KBM-7 (cell line): ENCODE results near the gene ONECUT2.
A peak's percentile ranks its signal among the peaks of the same experiment; 100 is the strongest.

Experiments
- DNase-seq: peaks from one replicate; pipeline ENCODE4 v3.0.0-alpha.2; 2015
- in situ Hi-C: fragments of 300-500 bp; cut with MboI; formaldehyde crosslinking; loops from 2 replicates; pipeline ENCODE4 v1.14.3; 2020; ENCODE audit warnings: low sequenced_read_pairs, low pct_unique_long_range_greater_than_20kb, mixed read lengths

Gene ONECUT2

DNA sequence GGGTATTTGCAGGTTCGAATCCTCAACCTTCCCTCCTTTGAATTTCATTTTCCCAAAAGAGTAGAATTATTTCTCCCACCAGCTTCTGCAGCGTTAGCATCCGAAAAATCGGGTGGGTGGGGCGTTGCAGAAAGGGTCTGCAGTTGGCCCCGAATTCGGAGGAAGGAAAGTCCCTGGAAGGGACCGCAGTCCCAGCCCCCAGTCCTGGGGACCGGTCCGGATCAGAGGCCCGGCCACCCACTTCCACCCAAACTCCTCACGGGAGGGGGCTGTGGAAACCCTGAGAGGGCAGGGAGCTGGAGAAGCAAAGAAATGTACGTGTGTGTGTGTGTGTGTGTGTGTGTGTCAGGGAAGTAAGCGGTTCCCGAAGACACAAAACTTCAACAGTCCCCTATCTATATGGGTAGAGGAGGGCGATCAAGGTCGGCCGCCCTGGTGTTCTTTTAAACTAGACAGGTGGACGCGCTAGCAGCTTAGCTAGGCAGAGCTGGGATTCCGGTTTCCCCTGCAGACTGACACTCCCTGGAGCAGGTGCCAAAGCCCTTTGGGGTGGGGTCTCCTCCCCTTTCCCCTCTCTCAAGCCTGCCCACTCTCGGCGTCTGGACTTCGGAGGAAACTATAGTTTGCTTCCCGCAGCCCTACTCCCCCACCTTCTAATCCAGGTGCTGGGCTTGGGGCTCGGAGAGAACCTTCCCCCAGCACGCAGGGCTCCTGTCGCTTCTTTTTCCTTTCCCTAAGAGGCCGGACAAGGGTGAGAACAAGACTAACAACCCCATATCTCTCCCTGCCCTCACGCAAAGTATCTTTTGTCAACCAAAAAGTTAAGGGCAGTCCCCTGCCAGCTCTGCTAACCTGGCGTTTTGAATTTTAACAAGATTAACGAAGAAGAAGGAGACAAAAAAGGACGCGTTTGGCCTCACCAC is 4.8 kb upstream of the ONECUT2 start:
- DNase-seq: no peak

DNA sequence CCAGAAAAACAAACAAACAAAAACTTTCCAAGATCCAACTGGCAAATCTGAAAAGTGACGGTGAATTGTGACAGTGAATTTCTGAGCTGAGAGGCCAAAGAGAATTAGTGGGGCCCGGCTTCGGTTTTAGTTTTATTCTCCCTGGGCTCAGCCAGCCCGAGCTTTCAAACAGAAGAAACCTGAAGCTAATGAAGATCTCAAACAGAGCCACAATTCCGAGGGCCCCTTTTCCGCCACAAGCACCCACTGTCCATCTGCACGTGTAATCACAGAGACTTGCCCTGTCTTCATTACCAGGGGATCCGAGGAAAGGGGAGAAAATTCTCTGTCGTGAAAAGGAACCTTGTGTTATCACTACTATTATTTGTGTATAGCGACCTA is 4.2 kb upstream of the ONECUT2 start:
- in situ Hi-C loops: loop anchor here (25.0 kb wide), 2 partner anchors 569 to 669 kb away; no protein-coding TSS in a partner anchor
- no peak for DNase-seq

More for the DNA sequence above, 4.8 kb upstream of the ONECUT2 start:
- in situ Hi-C loops: loop anchor here (25.0 kb wide), 2 partner anchors 568 to 668 kb away; no protein-coding TSS in a partner anchor

DNA sequence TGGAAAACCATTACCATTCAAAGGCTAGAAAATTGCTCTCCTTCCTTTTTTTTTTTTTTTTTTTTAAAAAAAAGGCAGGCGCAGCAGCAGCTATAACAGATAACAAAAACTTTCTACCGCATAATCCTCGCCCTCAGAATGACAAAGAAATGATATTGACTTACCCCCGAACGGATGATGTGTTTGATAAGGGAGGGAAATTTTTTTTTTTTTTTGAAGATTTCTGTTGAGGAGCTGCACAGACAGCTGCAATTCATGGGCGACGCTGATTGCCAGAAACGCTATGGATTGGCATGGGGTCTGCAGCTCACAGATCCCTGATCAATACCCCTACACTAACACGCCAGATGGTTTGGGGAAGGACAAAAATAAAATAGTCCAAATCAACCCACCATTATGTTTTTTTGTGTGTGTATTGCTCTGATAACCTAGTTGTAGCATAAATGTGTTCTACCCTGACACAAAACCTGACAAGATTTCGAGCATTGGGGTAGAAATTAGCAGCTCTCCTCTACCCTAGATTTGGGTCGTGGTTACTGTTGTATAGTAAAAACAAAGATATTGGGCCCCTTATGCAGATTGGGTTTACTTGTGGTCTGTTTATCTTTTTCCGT is 3.6 kb upstream of the ONECUT2 start:
- no peak for DNase-seq
- in situ Hi-C loops: loop anchor here (25.0 kb wide), 2 partner anchors 569 to 669 kb away; no protein-coding TSS in a partner anchor

DNA sequence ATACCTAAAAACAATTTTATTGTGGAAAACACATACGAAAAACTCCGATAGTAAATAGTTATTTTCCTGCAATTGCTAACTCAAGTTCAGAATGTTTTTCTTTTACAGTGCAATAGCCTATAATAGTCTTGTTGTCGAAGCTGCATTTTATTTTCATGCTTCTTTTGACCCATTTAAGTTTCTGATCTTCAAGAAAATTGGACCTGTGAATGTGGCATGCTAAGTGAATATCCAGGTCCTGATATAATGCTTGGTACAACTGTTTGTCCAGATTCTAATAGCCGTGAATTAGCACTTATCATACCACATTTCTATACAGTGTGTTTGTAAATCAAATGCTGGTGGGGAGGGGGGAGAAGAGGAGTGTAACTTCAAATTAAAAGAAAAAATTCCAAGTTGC is 3.0 kb upstream of the ONECUT2 start:
- no peak for DNase-seq
- in situ Hi-C loops: loop anchor here (25.0 kb wide), 2 partner anchors 570 to 670 kb away; no protein-coding TSS in a partner anchor

DNA sequence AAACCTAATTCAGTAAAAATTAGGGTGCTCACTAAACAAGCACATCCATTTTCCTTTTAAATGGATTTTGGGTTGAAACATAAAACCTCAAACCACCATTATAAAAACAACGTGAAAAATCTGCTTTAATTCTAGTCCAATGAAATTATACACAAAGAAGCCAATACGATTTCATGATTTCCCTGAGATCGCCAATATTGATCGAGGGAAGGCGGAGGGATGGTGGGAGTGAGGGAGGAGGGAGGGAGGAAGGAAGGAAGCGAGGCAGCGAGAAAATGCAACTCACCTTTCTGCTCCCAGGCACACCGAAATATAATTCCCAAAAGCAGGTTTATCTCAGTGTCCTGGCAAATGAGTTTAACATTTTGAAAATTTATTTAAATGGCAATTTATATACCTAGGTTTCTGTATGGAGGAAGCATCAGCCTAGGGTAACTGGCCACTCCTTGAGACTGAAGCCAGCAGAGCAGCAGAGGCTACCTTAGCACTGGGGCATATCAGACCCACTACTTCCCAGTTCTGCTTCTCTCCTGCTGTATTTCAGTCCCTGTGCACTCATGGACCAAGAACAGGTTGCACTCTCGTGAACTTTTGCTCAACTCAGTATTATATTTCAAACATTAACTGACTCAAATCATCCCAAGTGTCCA is 2.3 kb upstream of the ONECUT2 start:
- in situ Hi-C loops: loop anchor here (25.0 kb wide), 2 partner anchors 571 to 671 kb away; no protein-coding TSS in a partner anchor
- DNase-seq: no peak

DNA sequence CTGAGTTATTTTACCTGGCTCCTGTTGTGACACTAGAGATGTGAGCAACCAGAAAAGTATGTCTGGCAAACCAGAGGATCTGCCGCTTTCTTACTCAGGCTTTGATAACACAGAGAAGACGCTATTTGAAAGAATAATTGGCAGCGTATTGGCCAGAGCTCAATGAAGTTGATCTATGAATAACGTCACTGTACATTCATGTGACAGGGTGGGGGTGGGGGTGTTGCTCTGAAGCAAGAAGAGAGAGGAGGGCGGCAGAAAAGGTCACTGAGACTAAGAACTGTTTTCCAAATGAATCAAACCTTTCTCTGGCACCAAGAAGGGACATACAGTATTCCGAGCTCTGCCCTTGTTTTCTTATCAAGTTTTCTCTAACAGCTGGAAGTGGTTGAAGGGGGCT is 1.7 kb upstream of the ONECUT2 start:
- in situ Hi-C loops: loop anchor here (25.0 kb wide), 2 partner anchors 571 to 671 kb away; no protein-coding TSS in a partner anchor
- DNase-seq: no peak

DNA sequence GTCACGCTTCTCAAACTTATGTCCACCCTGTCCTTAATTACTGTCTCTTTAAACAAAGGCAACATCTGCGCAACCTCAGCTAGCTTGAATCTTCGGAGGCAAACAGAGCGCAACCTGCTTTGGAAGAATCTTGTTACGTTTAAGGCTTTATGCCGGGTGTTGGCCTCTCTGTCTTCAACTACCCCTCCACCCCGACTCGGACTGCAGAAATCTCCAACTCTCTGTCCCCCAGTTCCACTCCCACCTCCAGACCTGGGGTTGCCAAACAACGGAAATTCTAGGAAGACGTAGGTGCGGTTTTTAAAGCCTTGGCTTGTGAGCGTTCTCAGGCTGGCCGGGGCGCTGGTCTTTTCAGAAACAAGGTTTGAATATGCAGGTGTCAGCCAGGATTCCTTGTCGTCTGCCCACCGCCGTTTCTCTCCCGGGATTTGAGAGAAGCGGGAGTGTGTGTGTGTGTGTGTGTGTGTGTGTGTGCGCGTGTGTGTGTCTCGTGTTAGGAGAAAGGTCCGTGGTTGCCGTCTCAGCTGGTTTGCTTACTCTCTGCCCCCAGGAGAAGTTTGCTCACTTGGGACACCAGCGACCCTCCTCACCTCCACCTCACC is 1.1 kb upstream of the ONECUT2 start:
- peak; percentile 24 for DNase-seq
- in situ Hi-C loops: loop anchor here (25.0 kb wide), 2 partner anchors 572 to 672 kb away; no protein-coding TSS in a partner anchor

DNA sequence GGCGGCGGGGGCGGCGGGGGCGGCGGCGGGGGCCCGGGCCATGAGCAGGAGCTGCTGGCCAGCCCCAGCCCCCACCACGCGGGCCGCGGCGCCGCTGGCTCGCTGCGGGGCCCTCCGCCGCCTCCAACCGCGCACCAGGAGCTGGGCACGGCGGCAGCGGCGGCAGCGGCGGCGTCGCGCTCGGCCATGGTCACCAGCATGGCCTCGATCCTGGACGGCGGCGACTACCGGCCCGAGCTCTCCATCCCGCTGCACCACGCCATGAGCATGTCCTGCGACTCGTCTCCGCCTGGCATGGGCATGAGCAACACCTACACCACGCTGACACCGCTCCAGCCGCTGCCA is 644 bp downstream of the ONECUT2 start:
- in situ Hi-C loops: loop anchor here (25.0 kb wide), 2 partner anchors 574 to 674 kb away; no protein-coding TSS in a partner anchor
- DNase-seq: no peak

DNA sequence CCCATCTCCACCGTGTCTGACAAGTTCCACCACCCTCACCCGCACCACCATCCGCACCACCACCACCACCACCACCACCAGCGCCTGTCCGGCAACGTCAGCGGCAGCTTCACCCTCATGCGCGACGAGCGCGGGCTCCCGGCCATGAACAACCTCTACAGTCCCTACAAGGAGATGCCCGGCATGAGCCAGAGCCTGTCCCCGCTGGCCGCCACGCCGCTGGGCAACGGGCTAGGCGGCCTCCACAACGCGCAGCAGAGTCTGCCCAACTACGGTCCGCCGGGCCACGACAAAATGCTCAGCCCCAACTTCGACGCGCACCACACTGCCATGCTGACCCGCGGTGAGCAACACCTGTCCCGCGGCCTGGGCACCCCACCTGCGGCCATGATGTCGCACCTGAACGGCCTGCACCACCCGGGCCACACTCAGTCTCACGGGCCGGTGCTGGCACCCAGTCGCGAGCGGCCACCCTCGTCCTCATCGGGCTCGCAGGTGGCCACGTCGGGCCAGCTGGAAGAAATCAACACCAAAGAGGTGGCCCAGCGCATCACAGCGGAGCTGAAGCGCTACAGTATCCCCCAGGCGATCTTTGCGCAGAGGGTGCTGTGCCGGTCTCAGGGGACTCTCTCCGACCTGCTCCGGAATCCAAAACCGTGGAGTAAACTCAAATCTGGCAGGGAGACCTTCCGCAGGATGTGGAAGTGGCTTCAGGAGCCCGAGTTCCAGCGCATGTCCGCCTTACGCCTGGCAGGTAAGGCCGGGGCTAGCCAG is 1.2 kb downstream of the ONECUT2 start:
- in situ Hi-C loops: loop anchor here (25.0 kb wide), 2 partner anchors 574 to 674 kb away; no protein-coding TSS in a partner anchor
- no peak for DNase-seq

DNA sequence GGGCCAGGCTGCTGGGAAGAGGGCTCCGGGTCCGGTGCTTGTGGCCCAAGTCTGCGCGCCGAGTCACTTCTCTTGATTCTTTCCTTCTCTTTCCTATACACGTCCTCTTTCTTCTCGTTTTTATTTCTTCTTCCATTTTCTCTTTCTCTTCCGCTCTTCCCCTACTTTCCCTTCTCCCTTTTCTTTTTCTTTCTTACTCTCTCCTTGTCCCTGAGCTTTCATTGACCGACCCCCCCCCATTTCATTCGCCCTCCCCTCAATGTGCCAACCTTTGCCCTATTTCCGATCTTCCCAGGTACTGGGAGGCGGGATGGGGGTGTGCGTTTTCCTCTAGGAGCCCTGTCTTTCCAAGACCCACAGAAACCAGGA is 1.8 kb downstream of the ONECUT2 start:
- no peak for DNase-seq
- in situ Hi-C loops: loop anchor here (25.0 kb wide), 2 partner anchors 575 to 675 kb away; no protein-coding TSS in a partner anchor

DNA sequence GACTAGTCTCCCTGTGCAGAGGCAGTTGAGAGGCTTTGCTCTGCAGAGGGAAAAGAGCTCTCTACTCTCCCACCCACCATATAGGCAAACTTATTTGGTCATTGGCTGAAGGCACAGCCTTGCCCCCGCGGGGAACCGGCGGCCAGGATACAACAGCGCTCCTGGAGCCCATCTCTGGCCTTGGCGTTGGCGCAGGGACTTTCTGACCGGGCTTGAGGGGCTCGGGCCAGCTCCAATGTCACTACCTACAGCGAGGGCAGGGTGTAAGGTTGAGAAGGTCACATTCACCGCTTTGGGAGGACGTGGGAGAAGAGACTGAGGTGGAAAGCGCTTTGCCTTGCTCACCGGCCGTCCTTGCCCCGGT is 2.2 kb downstream of the ONECUT2 start:
- no peak for DNase-seq
- in situ Hi-C loops: loop anchor here (25.0 kb wide), 2 partner anchors 575 to 675 kb away; no protein-coding TSS in a partner anchor

DNA sequence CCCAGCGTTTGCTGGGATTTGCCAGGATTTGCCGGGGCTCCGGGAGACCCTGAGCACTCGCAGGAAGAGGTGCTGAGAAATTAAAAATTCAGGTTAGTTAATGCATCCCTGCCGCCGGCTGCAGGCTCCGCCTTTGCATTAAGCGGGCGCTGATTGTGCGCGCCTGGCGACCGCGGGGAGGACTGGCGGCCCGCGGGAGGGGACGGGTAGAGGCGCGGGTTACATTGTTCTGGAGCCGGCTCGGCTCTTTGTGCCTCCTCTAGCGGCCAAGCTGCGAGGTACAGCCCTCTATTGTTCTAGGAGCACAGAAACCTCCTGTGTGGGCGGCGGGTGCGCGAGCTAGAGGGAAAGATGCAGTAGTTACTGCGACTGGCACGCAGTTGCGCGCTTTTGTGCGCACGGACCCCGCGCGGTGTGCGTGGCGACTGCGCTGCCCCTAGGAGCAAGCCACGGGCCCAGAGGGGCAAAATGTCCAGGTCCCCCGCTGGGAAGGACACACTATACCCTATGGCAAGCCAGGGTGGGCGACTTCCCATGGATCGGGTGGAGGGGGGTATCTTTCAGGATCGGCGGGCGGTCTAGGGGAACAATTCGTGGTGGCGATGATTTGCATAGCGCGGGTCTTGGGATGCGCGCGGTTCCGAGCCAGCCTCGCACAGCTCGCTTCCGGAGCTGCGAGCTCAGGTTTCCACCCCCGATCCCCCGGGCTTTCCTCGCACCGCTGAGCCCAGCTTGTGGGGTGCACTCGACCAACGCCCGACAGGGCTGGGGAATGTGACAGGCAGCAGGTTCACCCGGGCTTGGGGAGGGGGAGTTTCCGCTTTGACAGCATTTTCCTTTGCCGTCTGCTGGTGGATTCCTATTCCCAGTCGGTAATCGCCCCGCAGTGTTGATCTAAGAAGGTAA is 2.8 kb downstream of the ONECUT2 start:
- DNase-seq: peak; percentile 91
- in situ Hi-C loops: loop anchor here (25.0 kb wide), 2 partner anchors 576 to 676 kb away; no protein-coding TSS in a partner anchor

DNA sequence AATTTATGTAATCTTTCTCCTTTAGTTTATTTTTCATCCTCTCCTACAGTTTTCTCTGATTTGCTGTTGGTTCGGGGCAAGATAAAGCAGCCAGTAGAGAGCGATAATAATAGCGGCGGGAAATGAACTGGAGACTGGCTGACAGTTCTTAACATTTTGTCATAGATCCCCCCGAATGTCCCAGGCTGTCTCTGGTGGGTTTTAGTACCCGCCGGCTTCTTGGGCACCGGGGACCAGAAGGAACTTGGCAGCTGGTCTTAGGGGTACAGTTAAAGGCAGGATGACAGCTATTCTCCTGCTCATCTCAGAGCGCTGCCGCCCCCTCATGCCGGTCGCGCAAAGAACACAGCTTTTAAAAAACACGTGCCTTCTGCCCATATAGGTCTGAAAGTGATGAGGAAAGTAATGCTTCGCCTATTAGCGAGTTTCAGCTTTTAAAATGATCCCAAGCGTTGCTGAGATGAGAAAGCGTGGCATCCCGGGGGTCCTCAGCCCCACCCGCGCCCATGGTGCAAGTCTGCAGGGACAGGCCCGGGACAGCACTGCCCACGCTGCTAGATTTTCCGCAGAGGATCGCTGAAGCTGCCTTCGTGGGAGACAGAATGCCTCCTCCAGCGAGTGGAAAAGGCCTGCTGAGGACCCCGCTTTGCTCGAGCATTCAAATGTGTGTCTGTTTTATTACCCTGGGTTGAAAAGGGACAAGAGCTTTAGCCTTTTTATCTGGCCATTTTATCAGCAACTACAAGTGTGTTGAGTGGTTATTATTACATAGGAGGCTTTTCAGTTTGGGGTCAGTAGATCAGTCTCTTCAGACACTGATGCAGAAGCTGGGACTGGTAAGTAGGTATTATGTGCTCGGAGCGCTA is 3.8 kb downstream of the ONECUT2 start:
- in situ Hi-C loops: loop anchor here (25.0 kb wide), 2 partner anchors 577 to 677 kb away; no protein-coding TSS in a partner anchor
- DNase-seq: peak; percentile 43

DNA sequence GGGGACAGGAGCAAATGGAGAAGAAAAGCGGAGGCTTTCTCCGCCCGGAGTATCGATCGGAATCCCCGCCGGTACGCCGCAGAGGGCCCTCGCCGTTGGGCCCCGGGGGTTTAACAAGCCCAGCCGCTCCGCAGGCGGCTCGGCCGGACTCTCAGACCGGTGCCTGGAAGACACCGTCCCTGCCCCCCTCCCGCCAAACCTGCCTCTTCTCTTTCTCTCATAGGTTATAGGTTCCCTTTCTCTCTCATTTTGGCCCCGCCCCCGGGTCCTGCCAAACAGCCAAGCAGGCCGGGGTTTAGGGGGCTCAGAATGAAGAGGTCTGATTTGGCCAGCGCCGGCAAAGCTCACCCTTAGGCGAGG is 4.4 kb downstream of the ONECUT2 start:
- in situ Hi-C loops: loop anchor here (25.0 kb wide), 2 partner anchors 577 to 677 kb away; no protein-coding TSS in a partner anchor
- no peak for DNase-seq

DNA sequence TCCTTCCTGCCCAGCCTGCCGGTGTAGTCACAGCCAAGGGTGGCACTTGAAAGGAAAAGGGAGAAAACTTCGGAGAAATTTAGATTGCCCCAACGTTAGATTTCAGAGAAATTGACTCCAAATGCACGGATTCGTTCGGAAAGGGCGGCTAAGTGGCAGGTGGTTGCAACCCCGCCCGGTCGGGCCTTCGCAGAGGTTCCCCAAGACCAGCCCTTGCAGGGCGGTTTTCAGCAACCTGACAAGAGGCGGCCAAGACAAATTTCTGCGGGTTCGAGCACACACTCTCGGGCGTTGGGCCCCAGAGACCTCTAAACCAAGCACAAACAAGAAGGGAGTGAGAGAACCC is 4.8 kb downstream of the ONECUT2 start:
- in situ Hi-C loops: loop anchor here (25.0 kb wide), 2 partner anchors 578 to 678 kb away; no protein-coding TSS in a partner anchor
- DNase-seq: no peak

DNA sequence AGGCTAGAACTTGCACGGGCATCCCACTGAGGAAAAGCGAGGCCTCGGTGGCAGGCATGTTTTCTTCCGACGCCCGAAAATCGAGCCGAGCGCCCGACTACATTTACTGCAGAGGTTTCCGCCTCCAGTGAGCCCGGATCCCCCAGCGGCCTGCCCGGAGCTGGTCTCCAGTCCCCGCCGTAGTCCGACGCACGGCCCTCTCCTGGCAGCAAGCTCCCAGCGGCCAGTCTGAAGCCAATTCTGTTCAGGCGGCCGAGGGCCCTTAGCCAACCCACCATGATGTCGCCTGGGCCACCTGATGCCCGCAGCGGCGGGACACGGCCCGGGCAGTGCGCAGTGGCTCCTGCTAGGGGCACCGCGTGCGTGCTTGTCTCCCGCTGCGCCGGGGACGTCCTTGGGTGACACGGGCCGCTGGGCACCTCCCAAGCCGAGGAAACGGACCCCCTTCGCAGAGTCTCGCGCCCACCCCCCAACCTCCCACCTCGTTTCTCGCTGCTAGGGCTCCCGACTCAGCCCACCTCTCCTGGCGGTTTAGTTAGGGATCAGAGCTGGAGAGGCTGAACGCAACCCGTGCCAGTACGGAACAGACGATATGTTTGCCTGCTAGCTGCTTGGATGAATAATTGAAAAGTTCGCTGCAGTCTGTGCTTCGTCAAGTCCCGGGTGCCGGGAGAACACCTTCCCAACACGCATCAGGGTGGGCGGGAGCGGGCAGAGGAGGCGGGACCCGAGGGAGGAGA is 5.3 kb downstream of the ONECUT2 start:
- in situ Hi-C loops: loop anchor here (25.0 kb wide), 2 partner anchors 578 to 678 kb away; no protein-coding TSS in a partner anchor
- DNase-seq: no peak
